HG03066 (cell line): ENCODE results near the gene C1QTNF7.

Source experiments
- ATAC-seq: cut with Tn5 transposase; IDR thresholded peaks from one replicate; pipeline ENCODE4 v1.9.1; 2021; ENCODE audit warnings: low read depth; ENCODE audit not compliant: unreplicated experiment

Gene C1QTNF7, protein sequence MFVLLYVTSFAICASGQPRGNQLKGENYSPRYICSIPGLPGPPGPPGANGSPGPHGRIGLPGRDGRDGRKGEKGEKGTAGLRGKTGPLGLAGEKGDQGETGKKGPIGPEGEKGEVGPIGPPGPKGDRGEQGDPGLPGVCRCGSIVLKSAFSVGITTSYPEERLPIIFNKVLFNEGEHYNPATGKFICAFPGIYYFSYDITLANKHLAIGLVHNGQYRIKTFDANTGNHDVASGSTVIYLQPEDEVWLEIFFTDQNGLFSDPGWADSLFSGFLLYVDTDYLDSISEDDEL

DNA sequence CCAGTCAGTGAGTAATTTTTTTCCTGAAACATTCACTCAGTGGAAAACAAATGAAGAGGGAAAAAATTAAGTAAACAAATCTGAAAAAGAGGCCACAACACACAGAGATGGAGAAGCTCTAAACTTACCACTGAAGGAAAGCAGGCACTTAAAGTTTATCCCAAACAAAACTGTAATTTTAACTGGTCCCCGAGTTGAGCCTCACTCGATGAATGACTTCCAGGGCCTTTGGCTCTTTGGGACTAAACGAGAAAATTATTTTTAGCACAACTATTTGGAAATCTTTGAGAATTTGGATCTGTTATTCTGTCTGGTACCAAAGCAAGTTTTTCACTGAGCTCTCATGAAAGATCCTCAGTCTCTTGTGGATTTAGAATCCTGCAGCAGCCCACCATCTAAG lies at the start of gene C1QTNF7:
TSS of gene C1QTNF7 (plus strand) at position 333 of the 400 bp plus-strand sequence. CDS start 7,711 bp downstream, outside the sequence.
- ATAC-seq: no peak

DNA sequence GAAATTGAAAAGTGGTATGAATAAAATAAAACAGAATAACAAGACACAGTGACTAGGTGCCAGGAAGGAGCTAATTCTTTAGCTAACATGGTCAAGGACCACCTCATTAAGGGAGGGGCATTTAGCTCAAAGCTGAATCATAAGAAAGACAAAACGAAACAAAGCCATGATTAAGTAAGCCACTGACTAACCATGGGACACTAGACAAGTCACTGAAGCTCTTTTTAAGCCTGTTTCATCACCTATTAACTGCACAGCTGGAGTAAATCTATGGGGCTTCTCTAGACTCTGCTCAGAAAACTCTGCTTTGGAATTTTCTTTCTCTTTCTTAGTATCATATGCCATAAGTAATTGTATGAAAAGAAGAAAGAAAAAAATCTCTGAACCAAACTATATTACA lies 49.8 kb upstream of the C1QTNF7 start:
- ATAC-seq: no peak

DNA sequence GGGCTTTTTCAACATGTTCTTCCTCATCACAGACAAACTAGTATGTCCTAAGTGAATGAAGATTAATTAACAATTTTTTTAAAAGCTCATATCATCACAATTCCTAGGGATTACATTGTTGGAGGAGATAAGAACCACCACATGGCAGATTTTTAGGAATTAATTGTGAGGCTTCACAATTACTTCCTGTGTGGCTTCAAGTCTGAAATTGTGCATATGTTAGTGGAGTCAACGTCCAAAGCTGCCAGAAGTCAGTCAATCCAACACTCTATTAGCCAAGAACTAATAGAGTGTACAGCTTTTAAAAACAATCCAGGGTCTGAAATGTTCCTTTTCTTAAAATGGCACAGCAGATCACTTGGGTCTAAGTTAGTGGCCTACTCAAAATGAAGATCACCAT lies 49.3 kb upstream of the C1QTNF7 start:
- ATAC-seq: no peak

DNA sequence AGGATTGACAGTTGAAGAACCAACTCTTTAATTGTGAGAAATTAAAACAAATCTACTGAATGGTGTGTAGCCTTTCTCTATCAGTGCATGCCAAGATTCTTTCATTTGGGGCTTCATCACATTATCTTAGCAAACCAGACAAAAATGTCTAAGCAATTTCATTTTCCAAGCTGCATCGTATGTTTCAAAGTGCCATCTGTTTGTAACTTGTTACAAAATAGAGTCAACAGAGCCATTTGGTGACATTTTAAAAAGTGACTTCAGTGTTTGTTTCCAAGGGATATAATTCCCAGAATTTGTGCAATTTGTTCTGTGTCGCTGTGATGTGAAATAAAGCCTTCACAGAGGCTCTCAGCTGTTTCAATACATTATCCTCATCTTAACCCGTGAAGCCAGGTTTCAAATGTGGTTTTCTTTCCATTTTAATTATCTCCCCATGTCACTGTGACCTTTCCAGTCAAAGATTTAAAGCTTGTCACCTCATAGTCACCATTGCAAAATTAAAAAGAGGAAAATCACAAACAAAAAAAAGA lies 46.0 kb upstream of the C1QTNF7 start:
- ATAC-seq: no peak

DNA sequence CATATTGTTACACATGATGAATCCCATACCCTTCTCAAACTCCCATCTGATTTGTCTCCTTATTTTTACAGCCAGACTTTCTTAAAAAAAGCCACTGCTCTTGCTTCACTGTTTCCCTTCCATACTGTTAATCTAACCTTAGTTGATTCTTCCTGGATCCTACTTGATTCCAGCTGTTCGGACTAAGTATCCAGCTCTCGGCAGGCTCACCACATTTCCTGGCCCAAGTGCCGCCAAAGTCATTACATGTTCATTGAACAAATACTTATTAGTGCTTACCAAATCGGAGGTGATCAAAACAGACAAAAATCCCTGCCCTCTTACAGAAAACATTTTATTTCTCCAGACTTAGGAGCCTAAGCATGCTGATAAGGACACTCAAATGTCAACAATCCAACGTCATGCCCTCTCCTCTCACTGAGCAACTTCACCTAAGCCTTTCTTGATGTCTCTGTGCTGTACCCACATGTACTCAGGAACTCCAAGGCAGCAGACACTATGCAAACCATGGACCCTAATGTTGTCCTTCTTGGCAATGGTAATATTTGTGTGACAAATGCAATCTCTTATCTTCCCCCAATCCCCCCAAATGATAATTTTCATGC lies 45.1 kb upstream of the C1QTNF7 start:
- no peak for ATAC-seq

DNA sequence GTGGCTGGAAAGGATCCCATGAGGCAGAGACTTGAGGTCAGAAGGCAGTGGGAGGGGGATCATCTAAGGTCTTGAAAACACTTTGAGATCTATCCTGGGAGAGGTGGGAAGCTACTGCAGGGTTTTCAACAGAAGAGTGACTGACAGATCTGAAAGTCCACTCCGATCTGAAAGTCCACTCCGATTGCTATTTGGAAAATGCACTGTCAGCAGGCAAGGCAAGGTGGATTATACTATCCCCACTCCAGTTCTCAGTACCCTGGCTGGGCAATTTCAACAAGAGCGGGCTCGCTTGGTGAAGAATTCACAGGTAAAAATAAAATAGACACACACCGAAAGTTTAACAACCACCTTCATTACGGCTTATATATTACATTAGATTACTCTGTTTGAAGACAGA lies 42.3 kb upstream of the C1QTNF7 start:
- no peak for ATAC-seq

DNA sequence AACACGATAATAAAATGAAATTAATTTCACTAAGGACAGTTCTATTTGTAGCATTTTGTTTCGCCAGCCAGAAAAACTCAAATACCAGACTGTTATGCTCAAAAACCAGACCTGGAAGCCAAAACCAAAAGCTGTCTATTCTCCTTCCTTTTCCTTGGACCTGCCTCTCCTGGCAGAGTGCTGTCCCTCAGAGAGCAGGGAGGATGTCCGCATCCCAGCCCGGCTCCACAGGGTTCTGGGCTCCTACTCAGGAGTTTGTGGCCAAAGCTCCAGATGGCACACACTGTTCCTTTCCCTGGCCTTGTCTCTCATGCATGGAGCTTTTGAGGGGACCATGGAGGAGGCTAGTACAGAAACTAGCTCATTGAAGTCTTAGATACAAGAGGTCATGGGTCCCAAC lies 41.9 kb upstream of the C1QTNF7 start:
- ATAC-seq: no peak

DNA sequence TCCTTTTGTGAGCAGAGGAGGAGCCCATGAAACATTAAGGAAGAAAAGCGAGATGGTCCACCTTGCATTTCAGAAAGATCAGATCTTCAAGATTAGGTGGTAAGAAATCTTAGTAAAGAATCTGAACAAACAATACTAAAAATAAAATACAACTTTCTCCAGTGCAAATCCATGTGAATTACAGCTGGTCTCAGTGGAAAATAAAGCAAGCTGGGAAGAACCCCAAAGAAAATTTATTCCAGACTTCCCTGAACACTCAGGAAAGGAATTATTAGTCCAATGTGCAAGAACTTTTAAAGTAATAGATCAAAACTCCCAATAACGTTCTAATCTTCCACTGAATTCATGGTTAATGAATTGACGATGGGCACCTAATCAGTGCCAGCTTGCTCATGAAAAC lies 37.3 kb upstream of the C1QTNF7 start:
- no peak for ATAC-seq

DNA sequence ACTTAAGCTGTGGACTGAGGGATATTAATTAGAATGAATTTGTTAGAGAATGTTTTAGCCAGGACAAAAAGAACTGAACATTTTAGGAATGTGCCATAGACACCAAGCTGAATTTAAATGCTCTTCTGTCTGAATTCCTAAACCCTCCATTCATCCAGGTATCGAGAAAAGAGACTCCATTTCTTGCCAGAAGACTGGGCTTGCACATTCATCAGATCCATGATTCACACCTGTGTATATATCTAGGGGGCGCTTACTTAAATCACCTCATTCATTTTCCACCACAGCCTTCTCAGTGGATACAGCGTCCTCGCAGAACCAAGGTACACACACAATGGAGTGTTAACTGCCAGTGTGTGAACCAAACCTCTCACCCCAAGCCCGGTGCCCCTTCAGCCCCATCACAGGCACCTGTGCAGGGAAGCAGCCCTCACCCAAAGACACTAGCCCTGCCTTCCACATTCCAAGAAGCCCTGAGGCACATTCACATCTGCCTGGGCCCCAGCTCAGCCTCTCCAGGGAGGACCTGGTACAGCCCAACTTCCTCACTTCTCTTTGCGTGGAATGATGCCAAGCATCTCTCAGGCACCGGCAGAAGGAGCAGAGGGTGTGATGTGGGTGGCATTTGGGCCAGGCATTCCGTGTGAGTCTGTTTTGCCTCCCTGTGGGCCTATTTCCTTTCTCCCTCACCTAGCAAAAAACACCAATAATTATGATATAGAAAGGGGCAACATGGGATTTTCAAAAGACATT lies 35.6 kb upstream of the C1QTNF7 start:
- no peak for ATAC-seq

DNA sequence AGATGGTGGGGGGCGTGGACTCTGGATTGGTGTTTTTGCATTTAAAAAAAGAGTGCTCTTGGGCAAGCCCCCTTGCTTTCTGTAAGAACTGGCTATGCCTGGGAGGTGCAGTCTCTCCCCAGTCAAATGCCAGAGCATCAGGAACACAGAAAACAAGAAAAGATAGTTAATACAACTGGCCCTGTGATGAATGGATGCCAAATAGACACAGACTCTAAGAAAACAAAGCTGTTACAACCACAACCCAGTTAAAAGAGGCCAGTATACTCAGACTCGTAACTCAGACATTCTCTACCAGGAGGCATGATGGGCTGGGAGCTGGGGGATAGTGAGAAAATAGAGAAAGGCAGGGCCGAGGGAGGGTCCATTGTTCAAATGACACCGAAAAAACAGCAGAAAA lies 32.5 kb upstream of the C1QTNF7 start:
- ATAC-seq: no peak

DNA sequence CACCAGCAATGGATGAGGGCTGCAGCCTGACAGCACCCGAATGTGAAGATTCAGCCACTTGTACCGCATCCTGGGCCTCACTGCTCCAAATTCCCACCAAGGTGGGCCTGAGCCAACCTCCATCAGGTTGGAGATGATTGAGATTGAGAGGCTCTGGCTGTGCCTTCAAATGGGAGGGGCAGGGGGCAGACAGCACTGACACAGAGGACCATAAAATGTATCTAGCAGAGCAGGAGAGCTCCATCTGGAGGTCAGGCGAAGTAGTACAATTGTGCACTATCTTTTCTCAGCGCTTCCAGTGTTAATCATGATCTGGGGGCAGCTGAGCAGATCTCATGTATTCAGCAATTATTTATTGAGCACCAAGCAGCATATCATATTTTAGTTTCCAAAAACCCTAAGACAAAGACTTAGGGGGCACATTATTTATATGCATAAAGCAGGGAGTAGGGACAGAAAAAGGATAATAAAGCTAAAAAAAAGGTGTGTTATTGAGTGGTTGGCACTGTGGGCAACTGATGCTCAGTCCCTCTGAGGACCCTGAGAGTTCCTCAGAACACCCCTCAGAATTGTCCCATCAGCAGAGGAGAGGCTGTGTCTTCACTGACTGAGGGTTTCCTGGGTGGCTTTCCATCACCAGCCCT lies 31.6 kb upstream of the C1QTNF7 start:
- ATAC-seq: peak; percentile 80

DNA sequence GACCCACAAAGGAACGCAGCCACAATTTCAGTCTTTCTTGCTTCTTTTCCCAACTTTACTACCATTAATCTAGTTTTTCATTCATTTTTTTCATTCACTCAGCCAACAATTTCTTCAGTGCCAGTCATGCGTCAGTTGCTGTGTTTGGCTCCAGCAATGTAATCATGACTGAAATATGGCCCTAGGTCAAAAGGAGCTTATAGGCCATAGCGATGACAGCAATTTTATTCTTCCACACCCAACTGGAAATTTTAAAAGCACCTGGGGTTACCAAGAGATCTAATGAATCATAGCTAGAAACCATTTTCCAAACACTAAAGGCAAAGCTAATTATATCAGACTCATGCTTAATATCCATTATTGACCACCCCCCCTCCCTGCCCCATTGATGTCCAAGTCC lies 29.8 kb upstream of the C1QTNF7 start:
- ATAC-seq: no peak

DNA sequence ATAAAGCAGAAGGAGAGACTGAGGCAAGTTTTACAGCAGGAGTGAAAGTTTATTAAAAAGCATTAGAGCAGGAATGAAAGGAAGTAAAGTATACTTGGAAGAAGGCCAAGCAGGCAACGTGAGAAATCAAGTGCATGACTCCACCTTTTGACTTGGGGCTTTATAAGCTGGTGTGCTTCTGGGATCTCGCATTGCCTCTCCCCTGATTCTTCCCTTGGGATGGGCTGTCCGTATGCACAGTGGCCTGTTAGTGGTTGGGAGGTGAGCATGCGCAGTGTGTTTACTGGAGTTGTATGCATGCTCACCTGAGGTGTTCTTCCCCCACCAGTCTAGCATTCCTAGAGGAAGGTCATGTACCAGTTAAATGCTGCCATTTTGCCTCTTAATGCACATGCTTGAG lies 29.1 kb upstream of the C1QTNF7 start:
- ATAC-seq: no peak

DNA sequence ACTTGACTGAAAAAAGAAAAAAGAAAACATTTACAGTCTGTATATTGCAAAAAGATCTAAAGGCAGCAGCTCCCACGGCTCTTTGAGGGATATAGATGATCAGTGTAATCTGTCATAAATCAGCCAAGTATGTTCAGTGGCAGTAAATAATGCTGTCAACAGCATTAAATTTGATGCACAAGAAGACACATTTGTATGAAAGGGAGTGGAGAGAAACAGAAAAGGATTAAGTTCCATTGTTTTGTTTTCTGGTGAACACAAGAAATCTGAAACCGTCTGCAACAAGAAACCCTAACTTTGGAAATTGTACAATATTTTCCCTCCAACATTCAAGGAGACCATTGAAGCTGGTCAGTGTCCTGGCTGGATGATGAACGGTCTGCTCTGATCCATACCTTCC lies 27.6 kb upstream of the C1QTNF7 start:
- ATAC-seq: no peak

DNA sequence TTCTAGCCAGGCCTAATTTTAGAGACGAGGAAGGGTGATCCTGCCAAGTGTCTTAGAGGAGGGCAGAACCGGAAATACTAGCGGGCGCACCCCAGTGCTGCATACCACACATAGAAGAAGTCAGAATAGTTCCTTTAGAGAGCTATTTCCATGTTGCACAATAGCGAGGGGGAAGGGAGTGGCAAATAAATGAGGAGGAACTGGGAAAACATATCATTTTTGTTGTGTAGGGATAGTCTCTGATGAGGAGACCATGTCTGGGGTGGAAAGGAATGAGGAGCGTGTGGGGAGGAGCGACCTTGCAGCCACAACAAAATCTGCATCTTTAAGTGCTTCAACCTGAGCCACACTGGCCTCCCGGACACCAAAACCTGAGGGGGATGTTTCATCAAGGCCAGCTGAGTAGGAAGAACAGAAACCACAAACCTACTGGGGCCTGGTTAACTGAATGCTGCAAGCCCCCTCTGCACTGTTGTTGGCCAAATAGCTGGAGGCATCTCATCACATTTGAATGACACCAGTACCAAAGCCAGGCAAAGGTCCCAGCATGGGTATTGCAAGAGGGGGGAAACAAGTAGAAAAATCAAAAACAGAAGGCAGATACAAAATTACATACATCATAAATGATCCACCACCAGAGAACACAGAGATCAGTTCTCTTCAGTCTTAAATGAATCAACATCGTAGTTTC lies 26.7 kb upstream of the C1QTNF7 start:
- ATAC-seq: peak; percentile 44

DNA sequence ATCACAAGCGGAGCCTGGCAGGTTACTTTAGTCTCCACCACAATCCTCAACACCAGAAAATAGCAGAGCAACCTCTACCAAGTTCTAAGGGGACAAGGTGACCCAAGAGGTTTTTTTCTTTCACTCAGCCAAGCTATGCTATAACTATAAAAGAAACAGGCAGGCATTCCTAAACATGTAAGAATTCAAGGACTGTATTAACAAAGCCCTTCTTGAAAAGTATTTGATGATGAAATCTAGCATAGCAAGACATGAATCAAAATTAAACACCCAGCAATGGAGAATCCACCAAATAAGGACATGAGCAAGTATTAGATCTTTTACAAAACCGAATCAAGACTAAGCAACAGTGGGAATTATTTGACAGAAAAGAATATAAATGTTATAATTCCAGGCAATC lies 25.7 kb upstream of the C1QTNF7 start:
- no peak for ATAC-seq

DNA sequence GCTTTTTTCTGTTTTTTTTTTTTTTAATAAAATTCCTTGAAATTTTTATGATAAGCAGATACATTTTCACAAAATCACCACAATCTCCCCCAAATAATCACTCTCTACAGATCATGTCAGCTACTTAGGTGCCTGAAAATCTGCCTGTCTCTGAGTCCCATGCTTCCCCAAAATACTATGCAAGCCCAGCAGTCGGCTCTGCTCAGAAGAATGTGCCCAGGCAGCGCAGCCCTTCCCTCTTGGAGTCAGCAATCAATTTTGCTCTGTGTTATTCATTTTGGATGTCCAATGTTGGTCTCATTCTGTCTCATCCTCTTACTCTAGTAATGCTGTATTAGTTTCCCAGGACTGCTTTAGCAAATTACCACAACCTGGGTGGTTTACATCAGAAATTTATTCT lies 24.9 kb upstream of the C1QTNF7 start:
- no peak for ATAC-seq

DNA sequence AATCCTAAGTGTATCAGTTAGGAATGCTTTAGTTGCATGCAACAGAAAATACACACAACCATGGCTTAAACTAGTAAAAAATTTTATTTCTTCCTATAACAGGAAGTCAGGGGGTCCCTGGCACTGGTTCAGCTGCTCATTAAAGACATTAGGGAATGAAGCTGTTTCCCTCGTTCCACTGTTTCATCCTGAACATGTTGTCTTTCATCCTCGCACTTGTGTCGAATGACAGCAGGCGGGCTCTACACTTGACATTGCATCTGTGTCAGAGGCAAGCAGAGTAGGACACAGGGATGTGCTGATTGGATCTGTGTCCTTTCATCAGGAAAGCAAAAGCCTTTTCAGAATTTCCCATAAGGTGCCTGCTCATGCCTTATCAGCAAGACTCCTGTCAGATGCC lies 22.8 kb upstream of the C1QTNF7 start:
- ATAC-seq: no peak

DNA sequence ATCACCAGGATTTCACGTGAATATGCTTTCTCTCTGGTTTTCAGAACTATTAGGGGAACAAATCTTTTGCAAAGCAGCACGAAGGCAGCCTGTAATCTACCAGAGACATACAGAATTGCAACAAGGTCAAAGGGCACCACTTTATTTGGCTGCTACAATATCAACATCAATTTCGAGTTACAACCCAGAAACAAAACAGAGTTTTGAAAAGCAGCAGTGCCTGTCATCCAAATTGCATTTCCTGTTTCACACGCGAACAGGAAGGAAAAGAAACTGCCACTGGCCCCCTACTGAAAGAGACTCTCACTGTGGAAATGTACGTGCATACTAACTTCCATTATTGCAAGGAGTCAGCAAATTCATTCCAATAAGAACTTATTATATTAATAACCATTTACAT lies 17.1 kb upstream of the C1QTNF7 start:
- ATAC-seq: no peak

DNA sequence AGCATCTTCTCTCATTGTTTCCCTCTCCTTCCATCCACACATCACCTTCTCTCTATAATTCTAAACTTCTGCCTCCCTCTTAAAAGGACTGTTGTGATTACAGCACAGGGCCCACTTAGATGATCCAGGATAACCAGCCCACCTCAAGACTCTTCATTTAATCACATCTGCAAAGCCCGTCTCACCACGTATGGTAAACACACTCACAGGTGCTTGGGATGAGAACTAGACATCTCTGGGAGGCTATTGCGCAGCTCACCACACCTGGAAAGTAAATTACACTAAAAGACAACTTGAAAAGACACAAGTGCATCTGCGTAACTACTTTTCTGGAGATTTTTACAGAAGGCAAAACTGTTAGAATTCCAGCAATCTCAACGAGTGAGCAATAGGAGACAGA lies 15.4 kb upstream of the C1QTNF7 start:
- no peak for ATAC-seq
